HG03095 (cell line): ENCODE measurements around the gene STAT1.

Experiments
- ATAC-seq: cut with Tn5 transposase; IDR thresholded peaks from one replicate; pipeline ENCODE4 v1.9.1; 2021; ENCODE audit warnings: moderate library complexity; ENCODE audit not compliant: unreplicated experiment

STAT1 gene

DNA sequence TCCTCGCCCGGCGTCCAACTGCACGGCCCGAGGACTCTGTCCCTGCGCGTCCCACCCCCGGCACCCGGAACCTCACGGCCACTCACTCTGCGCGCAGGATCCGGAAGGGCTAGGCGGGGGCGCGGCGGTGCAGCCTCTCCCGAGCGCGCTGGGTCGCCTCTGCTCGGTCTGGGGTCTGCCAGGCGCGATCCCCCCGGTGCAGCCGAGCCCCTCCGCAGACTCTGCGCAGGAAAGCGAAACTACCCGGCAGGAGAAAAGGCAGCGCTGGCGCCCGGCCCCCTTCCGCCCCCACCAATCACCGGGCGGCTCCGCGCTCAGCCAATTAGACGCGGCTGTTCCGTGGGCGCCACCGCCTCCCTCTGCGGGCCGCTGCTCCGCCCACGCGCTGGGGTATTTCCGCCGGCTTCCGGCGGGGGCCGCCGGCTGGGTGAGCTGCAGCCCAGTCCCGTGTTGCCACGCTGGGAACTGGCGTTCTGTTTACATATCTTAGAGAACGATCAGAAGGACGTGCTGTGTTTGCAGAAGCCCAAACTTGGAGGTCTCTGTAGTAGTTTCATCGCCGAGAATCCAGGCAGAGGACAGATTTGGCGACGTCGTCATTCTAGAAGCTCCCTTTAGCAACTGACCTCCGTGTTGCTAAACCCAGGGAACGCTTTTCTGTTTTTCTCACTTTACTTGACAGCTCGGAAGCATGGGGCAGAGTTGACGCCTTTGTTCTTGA, at the start of gene STAT1:
STAT1 (minus strand) TSS at position 240 of the 721 bp plus-strand sequence. CDS start 4,168 bp downstream, outside the sequence.
- peak; percentile 84 for ATAC-seq

DNA sequence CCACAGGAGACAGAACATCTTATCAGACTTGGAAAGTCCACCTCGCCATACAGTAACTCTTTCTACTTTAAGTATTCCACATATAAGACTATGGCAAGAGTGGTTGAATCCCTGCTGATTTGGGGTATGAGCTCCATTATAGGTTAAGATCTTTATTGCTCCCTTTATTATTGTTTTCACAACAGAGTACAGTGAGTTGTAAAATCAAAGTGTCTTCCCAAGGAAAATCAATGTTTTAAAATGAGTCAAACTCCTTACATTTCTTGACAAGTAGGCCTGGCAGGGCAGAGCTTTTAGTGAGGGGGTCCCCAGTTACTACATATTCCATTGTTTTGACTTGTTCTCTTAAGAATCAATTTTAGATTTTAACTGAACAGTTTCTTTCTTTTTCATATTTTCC, 49.6 kb upstream of the STAT1 start:
- no peak for ATAC-seq

GRCh38 chr2:191061381-191061980, 47.5 kb upstream of the STAT1 start:
- ATAC-seq = no peak

- ATAC-seq = no peak
These were observed 45.3 kb upstream of the STAT1 start for GRCh38 chr2:191059308-191059707.

GRCh38 chr2:191056228-191056627, 42.3 kb upstream of the STAT1 start:
- ATAC-seq = no peak

- no peak for ATAC-seq
These were observed 39.3 kb upstream of the STAT1 start for GRCh38 chr2:191053256-191053655.

- no peak for ATAC-seq
These were observed 38.1 kb upstream of the STAT1 start for GRCh38 chr2:191051825-191052778.

DNA sequence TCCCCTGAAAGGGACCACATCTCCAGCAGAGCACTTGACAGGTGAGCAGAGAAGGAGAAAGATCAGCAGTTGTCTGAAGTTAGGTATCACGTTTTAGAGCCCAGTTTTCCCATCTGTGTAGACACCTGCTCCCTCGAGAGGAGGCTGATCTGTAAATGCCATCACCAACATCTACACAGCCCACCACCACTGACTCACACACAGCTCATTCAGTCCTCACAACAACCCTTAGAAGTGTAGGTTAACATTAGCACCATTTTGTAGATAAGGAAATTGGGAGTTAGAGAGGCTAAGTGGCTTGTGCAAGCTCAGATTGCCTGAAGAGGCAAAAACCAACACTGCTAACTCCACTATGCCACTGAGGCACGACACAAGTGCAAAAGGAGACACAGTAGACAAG, 37.2 kb upstream of the STAT1 start:
- ATAC-seq = no peak

- ATAC-seq = no peak
These were observed 36.6 kb upstream of the STAT1 start for GRCh38 chr2:191050640-191050987.

DNA sequence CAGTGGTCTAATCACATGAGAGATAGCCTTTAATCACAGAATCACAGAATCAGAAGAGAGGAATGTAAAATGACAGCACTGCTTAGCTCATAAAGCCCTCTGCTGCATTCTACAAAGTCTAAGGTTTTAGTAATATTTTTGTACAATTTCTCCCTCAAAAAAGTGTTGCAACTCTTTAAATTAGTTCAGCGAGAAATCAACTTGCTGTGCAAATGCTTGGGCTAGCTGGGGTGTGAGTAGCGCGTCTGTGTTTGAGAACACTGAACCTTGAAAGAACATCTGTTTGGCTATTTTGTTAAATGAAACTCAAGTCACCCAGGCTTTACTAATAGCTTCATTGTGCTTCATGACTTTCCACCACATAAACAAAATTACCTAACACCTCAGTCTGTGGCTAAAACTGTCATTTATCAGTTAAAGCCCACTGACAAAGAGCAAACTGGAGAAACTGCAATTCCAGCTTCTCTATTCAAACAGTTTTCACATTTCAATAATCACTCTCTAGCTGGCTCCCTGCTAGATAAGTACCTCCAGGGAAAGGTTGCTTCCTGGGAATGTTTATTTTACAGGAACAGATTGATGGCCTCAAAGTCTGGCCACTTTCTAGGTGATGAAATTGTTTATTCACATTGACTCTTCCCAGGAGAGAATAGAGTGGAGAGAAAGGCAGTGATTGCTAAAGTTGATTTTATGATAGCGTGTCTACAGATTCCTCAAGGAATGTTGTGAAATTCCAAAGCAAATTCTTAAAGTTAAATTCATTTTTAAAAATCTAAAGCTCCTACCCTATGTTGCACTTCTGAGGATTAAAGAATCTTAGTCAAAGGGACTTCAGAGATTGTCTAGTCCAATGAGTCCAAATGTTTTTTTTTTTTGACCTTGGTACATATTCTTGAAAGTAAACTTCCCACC, 36.0 kb upstream of the STAT1 start:
- ATAC-seq = peak; percentile 69

GRCh38 chr2:191048073-191048472, 34.1 kb upstream of the STAT1 start:
- no peak for ATAC-seq

- ATAC-seq = no peak
These were observed 31.2 kb upstream of the STAT1 start for GRCh38 chr2:191045141-191045540.

DNA sequence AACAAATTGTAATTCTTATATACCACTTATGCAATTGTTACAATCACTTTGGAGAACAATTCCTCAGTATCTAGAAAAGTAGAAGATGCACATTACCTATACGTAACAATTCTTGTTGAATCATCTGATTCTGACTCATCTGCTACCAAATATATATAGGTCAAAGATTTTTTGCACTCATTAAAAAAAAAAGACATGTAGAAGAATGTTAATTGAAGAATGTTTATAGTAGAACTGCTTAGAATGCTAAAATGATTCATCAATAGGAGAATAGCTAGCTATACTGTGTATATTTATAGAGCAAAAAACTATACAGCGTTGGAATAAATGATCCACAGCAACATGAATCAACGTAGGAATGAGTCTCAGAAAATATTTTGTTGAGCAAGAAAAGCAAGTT, 29.5 kb upstream of the STAT1 start:
- ATAC-seq = no peak

GRCh38 chr2:191041418-191042161, 27.6 kb upstream of the STAT1 start:
- no peak for ATAC-seq

DNA sequence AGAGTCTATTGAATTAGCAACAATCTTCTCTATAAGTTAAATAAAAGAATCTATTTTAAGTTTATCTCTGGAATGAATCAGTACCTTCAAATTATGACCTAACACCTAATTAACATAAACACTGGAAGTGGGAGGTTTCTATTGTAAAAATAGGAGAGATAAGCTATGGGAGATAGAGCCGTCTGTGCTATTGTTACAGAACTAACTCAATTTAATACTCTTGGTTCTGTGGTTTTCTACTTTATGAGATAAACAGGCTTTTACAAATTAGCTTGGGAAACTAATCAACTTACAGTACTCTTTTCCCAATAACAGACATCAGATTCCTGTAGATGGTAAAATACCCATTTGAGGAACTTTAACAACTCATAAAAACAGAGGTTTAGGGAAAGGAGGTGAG, 25.6 kb upstream of the STAT1 start:
- ATAC-seq = no peak

- ATAC-seq = no peak
These were observed 24.8 kb upstream of the STAT1 start for GRCh38 chr2:191038741-191039140.

GRCh38 chr2:191038241-191038725, 24.3 kb upstream of the STAT1 start:
- ATAC-seq = no peak

GRCh38 chr2:191037351-191037750, 23.4 kb upstream of the STAT1 start:
- no peak for ATAC-seq

- no peak for ATAC-seq
These were observed 22.4 kb upstream of the STAT1 start for GRCh38 chr2:191036363-191036762.
